Adrenal gland (tissue), 12 donors: ENCODE results near the gene SNRNP35. TPM values are rescaled to one million over a fixed set of nuclear protein-coding genes. Genes with fewer than 3 reads are reported as not detected.
"Not testable (repeated sequence)": the region's sequence is repeated elsewhere in the genome, so short reads cannot be mapped to it uniquely, and the experiment has no call there.

ENCODE experiments used
- DNase-seq, 7 donors: peaks; one replicate each; pipeline ENCODE4 v3.0.0-alpha.2; 2019 to 2020
- H3K27ac ChIP-seq, 5 donors: fragments of 200-600 bp; sonication (generic) in 4 of 5; 1 replicate in 3 of 5; 2 replicates in 2 of 5; pipeline versions ENCODE4 v1.5.1 to v1.8.0; 2016 to 2020; ENCODE audit warnings: mild to moderate bottlenecking in 1 of 5
- H3K27me3 ChIP-seq: fragments of 200-600 bp; 2 replicates; pipeline ENCODE4 v1.8.0; 2021
- H3K36me3 ChIP-seq, 2 donors: fragments of 200-600 bp; replicated peaks in 1 of 2; 1 replicate in 1 of 2; 2 replicates in 1 of 2; pipeline versions ENCODE4 v1.5.1 to v1.8.0; 2018 to 2022
- H3K4me1 ChIP-seq, 2 donors: fragments of 200-600 bp; replicated peaks in 1 of 2; 1 replicate in 1 of 2; 2 replicates in 1 of 2; pipeline versions ENCODE4 v1.5.1 to v1.8.0; 2018 to 2021
- H3K4me3 ChIP-seq, 4 donors: fragments of 200-600 bp; sonication (generic) in 3 of 4; one replicate each; pipeline ENCODE4 v1.5.1; 2016 to 2018
- H3K9me3 ChIP-seq, 3 donors: fragments of 200-600 bp; sonication (generic) in 1 of 3; replicated peaks in 1 of 3; 1 replicate in 2 of 3; 2 replicates in 1 of 3; pipeline versions ENCODE4 v1.5.1 to v1.8.0; 2016 to 2021
- POLR2A ChIP-seq, 2 donors: fragments of 450-650 bp; IDR thresholded peaks; one replicate each; pipeline ENCODE4 v1.6.1; 2017; ENCODE audit warnings: antibody characterized with exemption in 2 of 2, mild to moderate bottlenecking in 2 of 2, moderate library complexity in 1 of 2
- WGBS, 4 donors: extraction: QIAGEN DNeasy Blood & Tissue Kit in 2 of 4; methylation state at CpG; one replicate each; pipeline versions ENCODE4 v1.1.5 to v1.1.7; 2013 to 2017; 5-methylcytosine and 5-hydroxymethylcytosine counted together
- intact Hi-C, 2 donors: fragments of 100-400 bp; cut with DNase I; formaldehyde crosslinking; loops; one replicate each; pipeline versions ENCODE4 v1.14.1 to v1.15.0; 2022 to 2023
- polyA plus RNA-seq, 3 donors: library from polyadenylated mRNA; stranded (reverse); fragments of 200-250 nt in 2 of 3; fragments of 350-450 nt in 1 of 3; fragmentation: Illumina TruSeq in 1 of 3; extraction: RNeasy Lipid Tissue Mini Kit (QIAGEN cat#74804) in 1 of 3; gene quantifications; one replicate each; pipeline ENCODE4 v1.2.3, GENCODE V29; 2013 to 2014
- small RNA-seq, 2 donors: library from RNA; depleted of rRNA; stranded (forward); fragments of <200 nt; gene quantifications; one replicate each; pipeline ENCODE3, GENCODE V24; 2016
- total RNA-seq, 9 donors: library from RNA; depleted of rRNA in 4 of 9; stranded (reverse); fragments of >200 nt in 4 of 9; fragments of 120-200 nt in 1 of 9; fragmentation: NEBNext Ultra II Directional in 1 of 9; extraction: Animal tissue kit (Norgen Biotek cat#: 25700) in 1 of 9; gene quantifications; one replicate each; pipeline versions ENCODE4 v1.1.0 to v1.2.4, GENCODE V29; 2013 to 2023
- TF ChIP-seq, protein P1 (sequence below), 6 experiments: fragments of 450-650 bp in 4 of 6; fragments of 200-600 bp in 2 of 6; sonication (generic) in 1 of 6; IDR thresholded peaks; 1 replicate in 5 of 6; 2 replicates in 1 of 6; pipeline versions ENCODE4 v1.5.1 to v1.8.0; 2016 to 2021; ENCODE audit warnings: antibody characterized with exemption in 6 of 6, mild to moderate bottlenecking in 2 of 6, moderate library complexity in 1 of 6
- donor health status: healthy with polysubstance abuse.
- donor health status: Bipolar disorder and iron deficiency.
- donor health status: DM: yes; HTN: yes; CAD: no.
- donor health status: DM: no; HTN: no; CAD: no.
- donor health status: DM: no; HTN: no; CAD: no.
- donor health status: DM: yes; HTN: yes; CAD: no.

SNRNP35 gene
- total and polyA plus RNA-seq, 12 donors: 12.5 to 157 (median 18.0) TPM

DNA sequence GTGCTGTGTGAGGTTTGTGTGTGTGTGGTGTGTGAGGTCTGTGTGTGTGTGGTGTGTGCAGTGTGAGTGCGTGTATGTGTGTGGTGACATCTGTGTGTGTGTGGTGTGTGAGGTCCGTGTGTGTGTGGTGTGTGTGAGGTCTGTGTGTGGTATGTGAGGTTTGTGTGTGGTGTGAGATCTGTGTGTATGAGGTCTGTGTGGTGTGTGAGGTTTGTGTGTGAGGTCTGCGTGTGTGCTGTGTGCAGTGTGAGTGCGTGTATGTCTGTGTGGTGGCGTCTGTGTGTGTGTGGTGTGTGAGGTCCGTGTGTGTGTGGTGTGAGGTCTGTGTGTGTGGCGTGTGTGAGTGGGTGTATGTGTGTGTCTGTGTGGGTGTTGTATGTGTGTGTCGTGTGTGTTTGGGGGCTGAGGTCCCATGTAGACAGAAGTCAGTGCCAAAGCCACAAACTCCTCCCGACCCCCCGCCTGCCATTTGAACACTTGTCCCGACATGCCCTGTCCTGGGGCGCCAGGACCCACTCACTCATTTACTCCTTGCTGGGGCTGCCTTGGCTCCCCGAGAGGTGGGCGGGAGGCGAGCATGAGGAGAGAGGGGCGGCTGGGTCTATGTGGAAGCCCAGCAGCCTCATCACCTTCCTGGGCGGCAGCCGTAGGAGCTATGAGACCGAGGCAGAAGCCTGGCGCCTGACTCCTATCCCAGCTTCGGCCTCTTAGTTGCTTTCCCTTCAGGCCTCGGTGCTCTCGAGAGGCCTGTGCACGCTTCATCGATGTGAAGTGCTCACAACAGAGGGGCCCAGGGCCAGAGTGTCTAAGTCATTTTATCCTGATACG lies 55.1 kb downstream of the SNRNP35 start:
- peaks cover 0 to 18% of the 10 kb centered on the region in 2 donors for H3K36me3 ChIP-seq
- no peaks in the 10 kb centered on the region for H3K9me3 ChIP-seq
- WGBS, 4 donors: 87 to 94% (median 91%) methylated on average over 26 of the region's 26 CpGs
- H3K27ac ChIP-seq: no peak overlapping the region
- no peak for DNase-seq
- TF ChIP-seq, protein P1, sequence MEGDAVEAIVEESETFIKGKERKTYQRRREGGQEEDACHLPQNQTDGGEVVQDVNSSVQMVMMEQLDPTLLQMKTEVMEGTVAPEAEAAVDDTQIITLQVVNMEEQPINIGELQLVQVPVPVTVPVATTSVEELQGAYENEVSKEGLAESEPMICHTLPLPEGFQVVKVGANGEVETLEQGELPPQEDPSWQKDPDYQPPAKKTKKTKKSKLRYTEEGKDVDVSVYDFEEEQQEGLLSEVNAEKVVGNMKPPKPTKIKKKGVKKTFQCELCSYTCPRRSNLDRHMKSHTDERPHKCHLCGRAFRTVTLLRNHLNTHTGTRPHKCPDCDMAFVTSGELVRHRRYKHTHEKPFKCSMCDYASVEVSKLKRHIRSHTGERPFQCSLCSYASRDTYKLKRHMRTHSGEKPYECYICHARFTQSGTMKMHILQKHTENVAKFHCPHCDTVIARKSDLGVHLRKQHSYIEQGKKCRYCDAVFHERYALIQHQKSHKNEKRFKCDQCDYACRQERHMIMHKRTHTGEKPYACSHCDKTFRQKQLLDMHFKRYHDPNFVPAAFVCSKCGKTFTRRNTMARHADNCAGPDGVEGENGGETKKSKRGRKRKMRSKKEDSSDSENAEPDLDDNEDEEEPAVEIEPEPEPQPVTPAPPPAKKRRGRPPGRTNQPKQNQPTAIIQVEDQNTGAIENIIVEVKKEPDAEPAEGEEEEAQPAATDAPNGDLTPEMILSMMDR (IDR thresholded peaks at IDR 0.05): no peak
- no peak for TF ChIP-seq POLR2A (IDR thresholded peaks at IDR 0.05)
- intact Hi-C loops: no loop called here
- H3K4me3 ChIP-seq: no peak overlapping the region
- H3K4me1 ChIP-seq: no peaks in the 10 kb centered on the region
- no peaks in the 10 kb centered on the region for H3K27me3 ChIP-seq

DNA sequence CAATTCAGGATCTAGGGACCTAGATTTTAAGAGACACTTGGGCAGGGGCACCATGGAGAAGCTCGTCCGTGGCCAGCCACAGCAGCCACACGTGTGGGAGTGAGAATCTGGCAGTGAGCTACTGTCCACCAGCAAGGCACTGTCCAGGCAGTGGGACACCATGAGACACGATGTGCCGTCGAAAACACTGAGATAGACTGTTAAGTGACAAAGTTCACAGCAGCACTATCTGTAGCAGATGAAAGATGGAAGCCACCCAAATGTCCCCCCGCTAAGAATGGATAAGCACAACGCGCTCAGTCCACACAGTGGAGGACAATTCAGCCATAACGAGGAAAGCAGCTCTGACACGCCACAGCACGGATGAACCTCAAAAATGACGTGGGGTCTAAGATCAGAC lies 55.9 kb downstream of the SNRNP35 start:
- TF ChIP-seq, protein P1 (IDR thresholded peaks at IDR 0.05): no peak
- TF ChIP-seq POLR2A (IDR thresholded peaks at IDR 0.05): no peak
- intact Hi-C loops: no loop called here

DNA sequence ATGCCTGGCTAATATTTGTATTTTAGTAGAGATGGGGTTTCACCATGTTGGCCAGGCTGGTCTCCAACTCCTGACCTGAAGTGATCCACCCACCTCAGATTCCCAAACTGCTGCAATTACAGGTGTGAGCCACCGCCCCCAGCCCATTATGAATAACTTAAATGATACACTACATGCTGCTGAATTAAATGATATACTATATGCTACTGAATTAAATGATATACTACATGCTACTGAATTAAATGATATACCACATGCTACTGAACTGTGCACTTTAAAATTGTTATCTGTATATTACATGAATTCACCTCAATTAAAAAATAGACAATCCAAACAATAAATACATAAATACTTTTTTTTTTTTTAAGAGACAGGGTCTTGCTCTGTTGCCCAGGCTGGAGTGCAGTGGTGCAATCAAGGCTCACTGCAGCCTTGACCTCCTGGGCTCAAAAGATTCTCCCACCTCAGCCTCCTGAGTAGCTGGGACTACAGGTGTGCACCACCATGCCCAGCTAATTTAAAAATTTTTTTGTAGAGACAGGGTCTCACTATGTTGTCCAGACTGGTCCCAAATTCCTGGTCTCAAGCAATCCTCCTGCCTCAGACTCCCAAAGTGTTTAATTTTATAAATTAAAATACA lies 56.8 kb downstream of the SNRNP35 start:
- H3K9me3 ChIP-seq, DNase-seq, H3K27ac ChIP-seq, intact Hi-C loops, H3K27me3 ChIP-seq, H3K4me3 ChIP-seq: not testable (repeated sequence)
- Histone ChIP-seq H3K4me1 (peaks cover 0 to 11% of the 10 kb centered on the region in 2 donors), H3K36me3 (peaks cover 0 to 24% of the 10 kb centered on the region in 2 donors)
- WGBS, 4 donors: 97 to 100% (median 99%) methylated on average over 1 of the region's 1 CpG

More for the DNA sequence above, 55.9 kb downstream of the SNRNP35 start:
- H3K4me3 ChIP-seq: no peak overlapping the region
- H3K9me3 ChIP-seq: no peaks in the 10 kb centered on the region
- no peak overlapping the region for H3K27ac ChIP-seq
- H3K4me1 ChIP-seq: peaks cover 0 to 3% of the 10 kb centered on the region in 2 donors
- 80 to 86% (median 84%) methylated on average over 13 of the region's 13 CpGs for WGBS, 4 donors
- peaks cover 0 to 21% of the 10 kb centered on the region in 2 donors for H3K36me3 ChIP-seq
- DNase-seq: no peak
- no peaks in the 10 kb centered on the region for H3K27me3 ChIP-seq

DNA sequence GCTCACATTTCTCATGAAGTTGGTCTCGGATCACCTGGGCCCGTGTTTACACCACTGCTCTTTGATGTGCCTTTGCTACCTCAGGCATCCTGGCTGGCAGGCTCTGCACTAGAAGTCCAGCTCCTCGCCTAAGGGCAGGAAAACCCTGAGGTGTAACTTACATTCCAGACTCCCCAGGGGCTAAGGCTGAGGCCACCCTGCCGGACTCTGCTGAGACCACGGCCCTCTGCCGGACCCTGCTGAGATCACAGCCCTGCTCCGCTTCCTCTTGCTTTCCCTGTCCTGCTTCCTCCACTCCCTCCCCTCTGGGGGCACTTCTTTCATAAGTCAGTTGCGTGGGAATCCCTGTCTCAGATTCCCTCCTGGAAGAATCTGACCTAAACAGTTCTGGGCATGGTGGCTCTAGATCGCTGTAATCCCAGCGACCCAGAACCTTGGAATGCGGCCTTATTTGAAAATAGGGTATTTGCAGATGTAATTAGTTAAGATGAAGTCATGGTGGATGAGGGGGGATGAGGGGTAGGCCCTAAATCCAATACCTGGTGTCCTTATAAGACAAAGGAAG lies 58.4 kb downstream of the SNRNP35 start:
- TF ChIP-seq, protein P1 (IDR thresholded peaks at IDR 0.05): no peak
- no peak for TF ChIP-seq POLR2A (IDR thresholded peaks at IDR 0.05)
- intact Hi-C loops: no loop called here
- no peak overlapping the region for H3K4me3 ChIP-seq
- no peaks in the 10 kb centered on the region for H3K9me3 ChIP-seq
- 89 to 92% (median 91%) methylated on average over 9 to 11 of the region's 11 CpGs for whole genome bisulfite sequencing, 4 donors
- H3K36me3 ChIP-seq: peaks cover 0 to 33% of the 10 kb centered on the region in 2 donors
- H3K27me3 ChIP-seq: no peaks in the 10 kb centered on the region
- peaks cover 0 to 11% of the 10 kb centered on the region in 2 donors for H3K4me1 ChIP-seq
- DNase-seq: no peak
- no peak overlapping the region for H3K27ac ChIP-seq

Small RNA genes lying within 50 kb of the gene (small RNA-seq; reads per million reads assigned to genes)
- gene AC145423.2: 0 reads per million in 2 donors

Other genes starting within 250 kb of the SNRNP35 start
- 10 to 100 TPM; 20.4 to 61.7 (median 29.4) TPM for gene MPHOSPH9, start 225.0 kb upstream of the SNRNP35 start, total RNA-seq
- gene MPHOSPH9, start 225.0 kb upstream of the SNRNP35 start, polyA plus RNA-seq: 10 to 100 TPM; 11.7 to 16.5 (median 16.2) TPM
- 10 to 100 TPM; 12.2 to 18.6 (median 13.7) TPM for gene MTRFR, start 224.7 kb upstream of the SNRNP35 start, total RNA-seq
- 10 to 100 TPM; 15.8 to 23.3 (median 20.1) TPM for gene MTRFR, start 224.7 kb upstream of the SNRNP35 start, polyA plus RNA-seq
- gene CDK2AP1, start 186.3 kb upstream of the SNRNP35 start, total RNA-seq: 100 to 1,000 TPM in 3 of 9 donors, 10 to 100 TPM in 6; 45.9 to 130 (median 83.9) TPM
- gene CDK2AP1, start 186.3 kb upstream of the SNRNP35 start, polyA plus RNA-seq: 100 to 1,000 TPM; 139 to 202 (median 196) TPM
- 10 to 100 TPM; 10.3 to 30.9 (median 25.9) TPM for gene SBNO1, start 93.3 kb upstream of the SNRNP35 start, total RNA-seq
- gene SBNO1, start 93.3 kb upstream of the SNRNP35 start, polyA plus RNA-seq: 10 to 100 TPM in 1 of 3 donors, 1 to 10 TPM in 2; 3.8 to 20.7 (median 5.7) TPM
- gene KMT5A, start 74.0 kb upstream of the SNRNP35 start, total RNA-seq: 10 to 100 TPM; 17.2 to 29.4 (median 25.1) TPM
- gene KMT5A, start 74.0 kb upstream of the SNRNP35 start, polyA plus RNA-seq: 10 to 100 TPM; 18.0 to 37.3 (median 23.6) TPM
- 1 to 10 TPM; 1.1 to 6.6 (median 4.4) TPM for gene RILPL2, start 21.5 kb upstream of the SNRNP35 start, total RNA-seq
- 1 to 10 TPM; 2.5 to 4.4 (median 3.8) TPM for gene RILPL2, start 21.5 kb upstream of the SNRNP35 start, polyA plus RNA-seq
- gene RILPL1, start 75.6 kb downstream of the SNRNP35 start, total RNA-seq: 10 to 100 TPM; 12.9 to 25.2 (median 20.1) TPM
- 10 to 100 TPM; 14.5 to 42.9 (median 38.3) TPM for gene RILPL1, start 75.6 kb downstream of the SNRNP35 start, polyA plus RNA-seq
- 100 to 1,000 TPM; 122 to 361 (median 189) TPM for gene TMED2, start 126.4 kb downstream of the SNRNP35 start, total RNA-seq
- 100 to 1,000 TPM in 1 of 3 donors, 10 to 100 TPM in 2; 25.1 to 337 (median 26.1) TPM for gene TMED2, start 126.4 kb downstream of the SNRNP35 start, polyA plus RNA-seq
- 10 to 100 TPM in 8 of 9 donors, 1 to 10 TPM in 1; 9.8 to 34.7 (median 16.9) TPM for gene DDX55, start 144.0 kb downstream of the SNRNP35 start, total RNA-seq
- gene DDX55, start 144.0 kb downstream of the SNRNP35 start, polyA plus RNA-seq: 10 to 100 TPM; 18.3 to 25.2 (median 18.3) TPM
- gene EIF2B1, start 175.5 kb downstream of the SNRNP35 start, total RNA-seq: 100 to 1,000 TPM in 4 of 9 donors, 10 to 100 TPM in 5; 46.6 to 171 (median 68.9) TPM
- 10 to 100 TPM; 36.2 to 54.0 (median 37.3) TPM for gene EIF2B1, start 175.5 kb downstream of the SNRNP35 start, polyA plus RNA-seq
- gene GTF2H3, start 175.7 kb downstream of the SNRNP35 start, total RNA-seq: 10 to 100 TPM; 10.6 to 27.8 (median 20.9) TPM
- gene GTF2H3, start 175.7 kb downstream of the SNRNP35 start, polyA plus RNA-seq: 10 to 100 TPM in 1 of 3 donors, 1 to 10 TPM in 2; 4.2 to 35.6 (median 4.6) TPM
- 10 to 100 TPM in 3 of 9 donors, 1 to 10 TPM in 6; 5.8 to 17.9 (median 9.1) TPM for gene TCTN2, start 213.0 kb downstream of the SNRNP35 start, total RNA-seq
- gene TCTN2, start 213.0 kb downstream of the SNRNP35 start, polyA plus RNA-seq: 1 to 10 TPM; 4.8 to 6.4 (median 6.0) TPM